ENCODE results near the gene PHF19. TPM values are rescaled to one million over a fixed set of nuclear protein-coding genes. Genes with fewer than 3 reads are reported as not detected.

PHF19 gene
- total RNA-seq, 8 experiments from 2014 or later = 5.2 to 44.0 (median 12.0) TPM

DNA sequence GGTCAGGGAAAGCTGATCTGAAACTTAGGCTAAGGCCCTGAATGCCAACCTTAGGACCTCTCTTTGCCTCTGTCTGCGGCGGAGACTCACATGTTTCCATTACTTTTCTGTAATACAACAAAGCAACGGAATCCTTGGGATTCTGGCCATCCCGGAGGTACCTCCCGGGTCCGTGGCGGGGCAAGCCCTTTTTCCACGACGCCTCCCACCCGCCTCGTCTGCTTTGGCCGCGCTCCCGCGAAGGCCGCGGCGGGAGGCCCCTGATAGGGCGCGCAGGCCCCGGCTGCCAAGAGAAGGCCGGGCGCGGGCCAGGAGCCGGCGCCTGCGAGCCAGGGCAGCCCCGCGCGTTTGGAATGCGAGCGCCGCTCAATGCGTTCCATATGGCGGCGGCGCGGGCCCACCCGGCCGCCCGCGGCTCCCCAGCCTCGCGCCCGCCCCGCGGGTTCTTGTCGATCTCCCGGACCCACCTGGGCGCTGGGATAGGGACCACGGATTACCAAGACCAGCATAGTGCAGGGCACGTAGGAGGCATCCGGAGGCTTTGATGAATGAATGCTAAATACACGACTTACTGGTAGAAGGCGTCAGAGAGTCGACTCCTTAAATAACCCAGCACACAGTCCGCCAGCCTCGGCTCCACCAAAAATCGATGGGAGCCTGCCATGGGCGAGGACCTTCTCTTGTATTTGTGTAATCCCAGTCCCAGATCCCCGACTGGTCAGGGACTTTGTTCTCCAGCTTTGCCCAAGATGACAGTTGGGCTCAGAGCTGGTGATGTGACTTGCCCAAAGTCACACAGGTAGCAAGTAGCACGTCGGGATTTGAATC lies 17.5 kb upstream of the PHF19 start:
- peak overlapping the region in 1 of 2 donors; percentile 75 for H3K27ac ChIP-seq
- ATAC-seq (replicated peaks in 6 of 8) = peak in 3 of 8 experiments; percentile 83 to 92 (median 87)
- WGBS, 10 experiments = 0 to 100% (median 70%) methylated on average over 2 to 13 of the region's 63 CpGs; no CpG with 5 or more reads in 4 of the 10 experiments
- H3K4me3 ChIP-seq = no peak overlapping the region
- in situ Hi-C loops (cut with MboI; ENCODE audit: low pct_unique_long_range_greater_than_20kb in 2 of 9, low sequenced_read_pairs in 9 of 9, unreplicated experiment in 9 of 9) = no loop called here
- H3K4me1 ChIP-seq (replicated peaks in 1 of 2) = peaks cover 8 to 12% of the 10 kb centered on the region in 2 donors

DNA sequence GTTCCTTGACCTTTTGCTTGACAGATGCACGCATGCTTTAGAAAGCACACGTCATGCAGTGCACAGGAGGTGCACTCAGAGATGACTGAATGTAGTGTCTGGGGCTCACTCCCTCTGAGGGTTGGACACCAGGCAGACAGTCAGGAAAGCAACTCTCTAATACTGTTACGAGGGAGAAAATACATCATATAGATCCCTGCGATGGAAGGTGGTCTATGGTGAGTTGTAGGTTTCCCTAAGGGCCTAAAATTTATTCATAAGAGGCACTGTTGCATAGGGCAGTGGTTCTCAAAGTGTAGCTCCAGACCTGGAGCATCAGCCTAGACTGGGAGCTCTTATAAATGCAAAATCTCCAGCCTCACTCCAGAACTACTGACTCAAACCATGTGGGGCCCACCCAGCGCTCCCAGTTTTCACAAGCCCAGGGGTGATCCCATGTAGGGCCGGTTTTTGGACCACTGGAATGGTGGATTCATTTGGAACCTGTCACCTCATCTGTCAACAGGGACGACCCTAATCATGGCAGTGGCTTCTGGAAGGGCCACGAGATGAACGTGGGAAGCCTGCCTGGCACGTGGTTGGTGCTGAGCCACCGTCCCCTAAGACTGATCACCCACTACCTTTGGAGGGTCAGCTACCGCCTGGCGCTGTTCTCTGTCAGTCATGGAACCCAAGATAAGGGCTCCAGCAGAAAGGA lies 16.8 kb upstream of the PHF19 start:
- H3K4me1 ChIP-seq (replicated peaks in 1 of 2) = peaks cover 8 to 12% of the 10 kb centered on the region in 2 donors
- peak in 5 of 8 experiments; percentile 91 to 96 (median 94) for ATAC-seq (replicated peaks in 6 of 8)
- peak overlapping the region in 1 of 2 donors; percentile 75 for H3K27ac ChIP-seq
- WGBS, 10 experiments = 50 to 100% (median 75%) methylated on average over 1 to 6 of the region's 13 CpGs; no CpG with 5 or more reads in 2 of the 10 experiments
- in situ Hi-C loops (cut with MboI; ENCODE audit: low pct_unique_long_range_greater_than_20kb in 2 of 9, low sequenced_read_pairs in 9 of 9, unreplicated experiment in 9 of 9) = no loop called here
- H3K4me3 ChIP-seq = no peak overlapping the region

DNA sequence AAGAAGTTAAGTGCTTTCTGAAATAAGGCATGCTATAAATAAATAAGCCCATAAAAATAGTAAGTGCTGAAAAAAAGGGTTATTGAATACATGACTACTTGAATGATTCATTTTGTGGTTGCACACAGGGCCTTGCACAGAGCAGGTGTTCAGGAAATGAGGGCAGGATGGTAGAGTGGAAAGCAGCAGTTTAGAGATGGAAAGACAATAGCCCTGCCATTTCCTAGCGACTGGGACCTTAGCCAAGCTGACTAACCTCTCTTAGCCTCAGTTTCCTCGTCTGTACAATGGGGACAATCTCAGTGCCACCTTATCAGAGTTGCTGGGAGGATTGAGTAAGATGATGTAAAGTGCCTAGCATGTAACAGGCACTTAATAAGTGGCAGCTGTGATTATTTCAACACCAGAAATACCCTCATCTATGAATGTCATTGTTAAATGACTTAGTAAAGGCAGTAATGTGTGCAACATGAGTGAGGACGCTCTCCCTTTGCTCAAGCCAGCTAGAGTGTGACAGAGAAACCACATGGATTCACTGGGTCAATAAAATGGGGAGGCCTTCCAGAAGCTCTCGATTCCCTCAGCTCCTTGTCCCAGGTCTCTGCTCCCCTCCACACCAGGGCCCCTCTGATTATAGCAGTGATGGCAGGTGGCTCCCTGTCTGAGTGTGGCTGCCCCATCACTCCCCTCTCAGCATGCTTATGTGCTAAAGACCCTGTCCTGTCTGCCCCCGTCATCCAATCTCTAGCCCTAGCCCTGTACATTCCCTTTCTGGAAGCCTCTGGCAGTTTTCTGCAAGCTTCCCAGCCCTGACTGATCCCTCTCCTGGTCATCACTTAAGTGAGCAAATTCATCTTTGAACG lies 16.0 kb upstream of the PHF19 start:
- Histone ChIP-seq H3K4me1 (replicated peaks in 1 of 2) (peaks cover 8 to 12% of the 10 kb centered on the region in 2 donors), H3K27ac (peak overlapping the region; percentile 43 to 75), H3K4me3 (no peak overlapping the region)
- 16 to 100% (median 72%) methylated on average over 1 to 6 of the region's 6 CpGs; no CpG with 5 or more reads in 1 of the 10 experiments for WGBS, 10 experiments
- no peak for ATAC-seq (replicated peaks in 6 of 8)
- in situ Hi-C loops (cut with MboI; ENCODE audit: low pct_unique_long_range_greater_than_20kb in 2 of 9, low sequenced_read_pairs in 9 of 9, unreplicated experiment in 9 of 9) = no loop called here

DNA sequence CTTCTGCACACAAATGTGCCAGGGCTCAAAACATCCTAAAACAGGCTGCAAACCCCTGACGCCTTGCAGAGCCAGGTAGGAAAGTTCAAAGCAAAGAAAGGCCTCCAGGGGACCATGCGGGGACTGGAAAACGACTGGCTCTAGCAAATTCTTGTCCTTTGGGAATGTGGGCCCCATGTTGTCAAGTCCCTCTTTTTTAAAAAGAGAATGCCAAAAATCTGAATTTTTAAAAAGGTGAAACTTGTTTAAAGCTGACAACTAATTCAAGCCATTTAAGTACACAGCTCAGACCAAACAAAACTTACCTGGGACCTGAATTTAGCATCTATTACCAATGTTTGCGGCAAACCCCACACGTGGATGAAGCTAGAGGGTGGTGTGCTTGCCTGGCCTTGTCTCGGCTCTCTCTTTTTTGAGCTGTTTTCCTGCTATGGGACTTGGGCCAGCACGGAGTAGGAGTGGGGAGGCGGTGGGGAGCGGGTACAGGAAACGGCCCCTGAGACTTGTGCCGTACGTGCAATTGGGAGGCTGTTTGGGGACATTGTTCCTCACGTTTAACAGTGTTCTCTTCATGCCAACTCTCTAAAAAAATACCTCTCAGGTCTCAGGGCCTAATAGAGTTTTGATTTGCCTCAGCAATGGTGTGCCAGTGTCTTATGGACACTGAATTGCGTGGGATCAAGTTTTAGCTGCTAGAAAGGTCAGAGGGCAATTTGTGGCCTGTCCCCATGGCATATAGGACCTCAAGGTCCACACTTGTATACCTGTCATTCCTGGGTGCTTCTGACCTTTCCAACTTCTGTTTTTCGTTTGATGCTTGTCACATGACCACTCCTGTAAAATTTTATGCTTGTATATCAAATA lies 15.1 kb upstream of the PHF19 start:
- no peak overlapping the region for H3K4me3 ChIP-seq
- in situ Hi-C loops (cut with MboI; ENCODE audit: low pct_unique_long_range_greater_than_20kb in 2 of 9, low sequenced_read_pairs in 9 of 9, unreplicated experiment in 9 of 9) = no loop called here
- H3K27ac ChIP-seq = no peak overlapping the region
- WGBS, 10 experiments = 40 to 94% (median 71%) methylated on average over 2 to 11 of the region's 15 CpGs
- ATAC-seq (replicated peaks in 6 of 8) = no peak
- peaks cover 8 to 10% of the 10 kb centered on the region in 2 donors for H3K4me1 ChIP-seq (replicated peaks in 1 of 2)

DNA sequence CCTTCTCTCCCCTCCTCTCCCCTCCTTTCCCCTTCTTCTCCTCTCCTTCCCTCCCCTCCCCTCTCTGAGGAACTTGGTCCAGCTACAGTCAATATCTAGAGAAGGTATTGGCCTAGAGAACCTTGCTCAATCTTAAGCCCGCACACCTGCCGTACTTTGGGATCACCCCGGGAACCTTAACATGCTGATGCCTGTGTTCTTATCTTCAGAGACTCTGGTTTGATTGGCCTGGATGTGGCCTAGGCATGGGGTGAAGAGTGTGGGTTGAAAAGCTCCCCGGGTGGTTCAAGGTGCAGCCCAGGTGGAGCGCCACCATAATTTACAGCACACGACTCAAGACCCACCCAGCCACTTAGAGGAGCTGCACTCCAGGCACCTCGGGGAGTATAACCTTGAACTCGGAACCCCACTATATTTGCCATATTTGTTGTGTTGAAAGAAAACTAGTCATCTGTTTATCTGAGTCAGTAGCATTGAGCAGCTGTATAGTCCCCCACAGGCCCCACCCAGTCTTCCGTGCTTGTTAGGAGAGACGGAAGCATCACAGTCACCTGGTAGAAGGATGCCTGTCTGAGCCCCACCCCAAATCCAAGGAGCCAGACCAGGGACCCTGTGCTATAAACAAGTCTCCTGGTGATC lies 14.4 kb upstream of the PHF19 start:
- in situ Hi-C loops (cut with MboI; ENCODE audit: low pct_unique_long_range_greater_than_20kb in 2 of 9, low sequenced_read_pairs in 9 of 9, unreplicated experiment in 9 of 9) = no loop called here

DNA sequence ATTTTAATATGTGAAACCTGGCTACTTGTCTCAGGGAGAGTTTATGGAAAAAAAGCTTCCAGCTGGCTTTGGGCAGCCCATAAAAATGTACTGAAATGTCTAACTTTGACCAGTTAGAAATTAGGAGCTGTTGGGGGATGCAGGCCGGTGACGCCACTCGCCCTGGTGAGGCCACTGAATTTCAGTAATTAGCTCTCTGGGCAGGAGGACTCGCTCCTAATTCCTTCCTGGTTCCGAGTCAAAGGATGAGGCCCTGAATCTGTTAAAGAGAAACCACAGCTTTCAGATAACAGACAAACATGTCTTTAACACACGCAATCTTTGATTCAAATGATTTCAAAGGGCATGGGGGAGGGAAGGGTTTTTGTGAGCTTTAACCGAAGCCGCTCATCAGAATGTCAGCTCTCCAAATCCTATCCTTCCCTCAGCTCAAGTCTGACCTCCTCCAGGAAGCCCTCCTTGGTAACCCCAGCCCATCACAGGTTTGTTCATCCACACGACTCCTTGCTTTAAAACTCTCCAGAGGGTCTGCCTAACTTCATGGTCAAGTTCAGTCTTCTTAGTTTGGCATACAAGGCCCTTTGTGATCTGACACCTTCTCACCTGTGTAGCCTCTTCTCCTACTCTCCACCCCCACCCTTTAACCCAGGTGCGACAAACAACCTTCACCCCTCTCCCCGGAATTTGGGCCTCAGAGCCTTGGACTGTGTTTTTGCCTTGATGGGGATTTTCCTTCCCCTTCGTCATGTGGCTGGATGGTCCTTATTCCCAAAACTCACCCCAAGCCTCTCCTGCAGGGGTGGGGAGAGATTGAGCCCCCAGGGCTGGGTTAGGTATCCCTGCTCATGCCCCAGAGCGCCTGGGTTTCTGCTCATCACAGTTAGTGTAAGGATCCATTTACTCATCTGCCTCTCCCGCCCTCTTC lies 13.6 kb upstream of the PHF19 start:
- H3K27ac ChIP-seq = no peak overlapping the region
- WGBS, 10 experiments = 20 to 77% (median 62%) methylated on average over 1 to 11 of the region's 14 CpGs
- H3K4me1 ChIP-seq (replicated peaks in 1 of 2) = peaks cover 8% of the 10 kb centered on the region in 2 donors
- in situ Hi-C loops (cut with MboI; ENCODE audit: low pct_unique_long_range_greater_than_20kb in 2 of 9, low sequenced_read_pairs in 9 of 9, unreplicated experiment in 9 of 9) = no loop called here
- H3K4me3 ChIP-seq = no peak overlapping the region
- ATAC-seq (replicated peaks in 6 of 8) = no peak

More for the DNA sequence above, 14.4 kb upstream of the PHF19 start:
- no peak for ATAC-seq (replicated peaks in 6 of 8)
- Histone ChIP-seq H3K4me3 (no peak overlapping the region), H3K4me1 (replicated peaks in 1 of 2) (peaks cover 8% of the 10 kb centered on the region in 2 donors), H3K27ac (no peak overlapping the region)
- WGBS, 10 experiments = 80 to 93% (median 86%) methylated on average over 1 to 5 of the region's 10 CpGs; no CpG with 5 or more reads in 6 of the 10 experiments

DNA sequence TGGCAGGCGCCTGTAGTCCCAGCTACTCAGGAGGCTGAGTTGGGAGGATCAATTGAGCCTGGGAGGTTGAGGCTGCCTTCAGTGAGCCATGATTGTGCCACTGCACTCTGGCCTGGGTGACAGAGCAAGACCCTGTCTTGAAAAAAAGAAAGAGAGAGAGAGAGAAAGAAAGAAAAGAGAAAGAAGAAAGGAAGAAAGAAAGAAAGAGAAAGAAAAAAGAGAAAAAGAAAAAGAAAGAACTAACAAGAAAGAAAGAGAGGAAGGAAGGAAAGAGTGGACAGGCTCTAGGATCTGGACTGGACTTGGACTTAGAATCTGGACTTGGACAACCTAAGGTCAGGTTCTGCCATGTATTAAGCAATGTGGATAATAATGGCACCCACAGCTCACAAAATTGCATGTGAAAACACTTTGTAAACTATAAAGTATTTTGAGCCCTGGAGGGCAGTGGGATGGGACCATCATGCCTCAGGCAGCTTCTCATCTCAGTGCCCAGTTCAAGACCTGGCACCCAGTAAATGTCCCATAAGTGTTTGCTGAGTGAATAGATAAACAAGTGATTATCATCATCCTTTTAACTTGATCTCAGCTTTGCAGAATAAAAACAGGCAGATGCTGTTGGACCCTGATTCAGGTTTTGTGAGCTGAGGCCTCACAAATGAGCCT lies 12.8 kb upstream of the PHF19 start:
- Histone ChIP-seq H3K4me3 (no peak overlapping the region), H3K27ac (no peak overlapping the region), H3K4me1 (replicated peaks in 1 of 2) (peaks cover 8% of the 10 kb centered on the region in 2 donors)
- in situ Hi-C loops (cut with MboI; ENCODE audit: low pct_unique_long_range_greater_than_20kb in 2 of 9, low sequenced_read_pairs in 9 of 9, unreplicated experiment in 9 of 9) = no loop called here
- 83 to 100% (median 100%) methylated on average over 1 of the region's 1 CpG; no CpG with 5 or more reads in 2 of the 10 experiments for whole genome bisulfite sequencing, 10 experiments
- no peak for ATAC-seq (replicated peaks in 6 of 8)

DNA sequence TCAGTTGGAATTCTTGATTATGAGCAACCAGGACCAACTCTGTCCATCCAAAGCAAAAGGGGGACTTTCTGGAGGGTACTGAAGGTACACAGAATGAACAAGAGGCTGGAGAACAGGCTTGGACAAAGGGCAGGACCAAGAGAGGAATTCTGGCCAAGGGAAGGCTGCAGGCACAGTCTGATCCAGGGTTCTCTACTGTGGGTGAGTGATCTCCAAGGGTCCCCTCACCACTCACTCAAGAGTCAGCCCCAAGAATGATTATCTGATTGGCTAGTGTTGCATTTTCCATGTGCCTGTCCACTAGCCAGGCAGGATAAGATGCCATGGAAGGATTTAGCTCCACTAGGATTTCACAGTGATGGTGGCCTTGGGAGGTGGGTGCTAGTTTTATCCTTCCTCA lies 11.6 kb upstream of the PHF19 start:
- in situ Hi-C loops (cut with MboI; ENCODE audit: low pct_unique_long_range_greater_than_20kb in 2 of 9, low sequenced_read_pairs in 9 of 9, unreplicated experiment in 9 of 9) = no loop called here
- peaks cover 2 to 4% of the 10 kb centered on the region in 2 donors for H3K4me1 ChIP-seq (replicated peaks in 1 of 2)
- no peak overlapping the region for H3K4me3 ChIP-seq
- no peak for ATAC-seq (replicated peaks in 6 of 8)
- H3K27ac ChIP-seq = no peak overlapping the region

DNA sequence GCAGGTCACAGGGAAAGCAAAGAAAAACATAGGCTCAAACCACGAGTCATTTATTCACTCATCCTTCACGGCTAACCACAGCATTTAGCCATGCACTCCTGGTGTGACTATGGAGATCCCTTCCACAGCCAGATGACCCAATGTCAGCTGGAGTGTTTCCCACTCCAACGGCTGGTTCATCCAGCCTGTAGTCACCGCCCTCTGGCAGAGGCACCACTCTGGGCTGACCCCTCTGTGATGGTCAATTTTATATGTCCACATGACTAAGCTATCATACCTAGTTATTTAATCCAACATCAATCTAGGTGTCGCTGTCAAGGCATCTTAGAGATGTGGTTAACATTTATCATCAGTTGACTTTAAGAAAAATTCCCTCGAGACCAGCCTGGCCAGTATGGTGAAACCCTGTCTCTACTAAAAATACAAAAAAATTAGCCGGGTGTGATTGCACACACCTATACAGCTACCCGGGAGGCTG lies 9.5 kb upstream of the PHF19 start:
- no peak overlapping the region for H3K4me3 ChIP-seq
- H3K4me1 ChIP-seq (replicated peaks in 1 of 2) = no peaks in the 10 kb centered on the region
- H3K27ac ChIP-seq = peak overlapping the region in 1 of 2 donors; percentile 41
- in situ Hi-C loops (cut with MboI; ENCODE audit: low pct_unique_long_range_greater_than_20kb in 2 of 9, low sequenced_read_pairs in 9 of 9, unreplicated experiment in 9 of 9) = no loop called here
- peak in 2 of 8 experiments; percentile 27 to 66 for ATAC-seq (replicated peaks in 6 of 8)
- WGBS, 10 experiments = 43 to 100% (median 80%) methylated on average over 1 to 8 of the region's 8 CpGs

DNA sequence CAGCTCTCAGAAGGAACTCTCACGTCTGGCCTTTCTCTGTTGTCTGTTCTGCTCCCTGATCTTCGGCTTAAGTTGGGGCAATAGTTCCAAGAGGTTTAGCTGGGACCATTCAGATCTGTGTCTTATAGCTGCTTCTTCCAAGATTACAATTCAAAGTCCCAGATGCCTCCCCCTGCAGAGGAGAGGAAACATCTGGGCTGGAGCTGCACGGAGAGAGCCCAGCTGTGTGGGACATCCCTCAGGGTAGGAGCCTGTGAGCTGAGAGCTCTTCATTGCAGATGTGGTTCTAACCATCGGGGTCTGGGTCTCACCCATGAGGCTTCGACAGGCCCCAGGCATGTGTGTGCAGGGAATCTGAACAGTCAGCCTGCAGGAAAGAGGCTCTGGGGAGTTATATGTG lies 9.0 kb upstream of the PHF19 start:
- H3K4me1 ChIP-seq (replicated peaks in 1 of 2) = no peaks in the 10 kb centered on the region
- WGBS, 10 experiments = 0 to 60% (median 37%) methylated on average over 1 to 4 of the region's 5 CpGs; no CpG with 5 or more reads in 6 of the 10 experiments
- in situ Hi-C loops (cut with MboI; ENCODE audit: low pct_unique_long_range_greater_than_20kb in 2 of 9, low sequenced_read_pairs in 9 of 9, unreplicated experiment in 9 of 9) = no loop called here
- peak in 1 of 8 experiments; percentile 28 for ATAC-seq (replicated peaks in 6 of 8)
- no peak overlapping the region for H3K4me3 ChIP-seq
- peak overlapping the region in 1 of 2 donors; percentile 41 for H3K27ac ChIP-seq
